GM23338 (cell line): Measurements from ENCODE around the gene EIF4EBP3. TPM values are rescaled to one million over a fixed set of nuclear protein-coding genes. Genes with fewer than 3 reads are reported as not detected.

Source experiments
- ATAC-seq: fragments of 200-7000 bp; cut with Tn5 transposase; 3 replicates; pipeline ENCODE4 v1.9.1; 2020
- DNase-seq: peaks from one replicate; pipeline ENCODE4 v3.0.0-alpha.2; 2015; ENCODE audit warnings: low spot score
- H2AFZ ChIP-seq: fragments of 200-600 bp; sonication (generic); 2 replicates; pipeline ENCODE4 v1.8.0; 2016; ENCODE audit warnings: antibody characterized with exemption, mild to moderate bottlenecking, moderate library complexity
- H3F3A ChIP-seq: fragments of 200-600 bp; sonication (generic); replicated peaks from 2 replicates; pipeline ENCODE4 v1.8.0; 2017; ENCODE audit warnings: antibody characterized with exemption, mixed run types, low read depth
- H3K27ac ChIP-seq: fragments of 200-600 bp; sonication (generic); 2 replicates; pipeline ENCODE4 v1.6.1; 2016; ENCODE audit warnings: low read depth
- H3K27me3 ChIP-seq: fragments of 200-600 bp; sonication (generic); 2 replicates; pipeline ENCODE4 v1.8.0; 2016; ENCODE audit warnings: mild to moderate bottlenecking, mixed run types, moderate library complexity; ENCODE audit not compliant: insufficient read depth
- H3K36me3 ChIP-seq: fragments of 200-600 bp; sonication (generic); 2 replicates; pipeline ENCODE4 v1.8.0; 2016; ENCODE audit warnings: mild to moderate bottlenecking; ENCODE audit not compliant: insufficient read depth
- H3K4me1 ChIP-seq: fragments of 200-600 bp; sonication (generic); 2 replicates; pipeline ENCODE4 v1.8.0; 2016; ENCODE audit warnings: mild to moderate bottlenecking, moderate library complexity; ENCODE audit not compliant: insufficient read depth
- H3K4me2 ChIP-seq: fragments of 200-600 bp; sonication (generic); 2 replicates; pipeline ENCODE4 v1.7.1; 2017; ENCODE audit warnings: mixed run types
- H3K4me3 ChIP-seq: fragments of 200-600 bp; sonication (generic); 2 replicates; pipeline ENCODE4 v1.6.1; 2016; ENCODE audit warnings: mixed run types
- H3K79me2 ChIP-seq: fragments of 200-600 bp; sonication (generic); replicated peaks from 2 replicates; pipeline ENCODE4 v1.8.0; 2017; ENCODE audit warnings: mild to moderate bottlenecking; ENCODE audit not compliant: insufficient read depth
- H3K9me2 ChIP-seq: fragments of 200-600 bp; sonication (generic); 2 replicates; pipeline ENCODE4 v1.8.0; 2017; ENCODE audit not compliant: insufficient read depth
- H4K20me1 ChIP-seq: fragments of 200-600 bp; sonication (generic); replicated peaks from 2 replicates; pipeline ENCODE4 v1.8.0; 2017; ENCODE audit warnings: mild to moderate bottlenecking; ENCODE audit not compliant: insufficient read depth
- H3K27ac Mint-ChIP-seq: 2 replicates; pipeline ENCODE4 v1.8.0; 2020; ENCODE audit warnings: inconsistent platforms, mild to moderate bottlenecking, moderate library complexity, mixed read lengths
- H3K27me3 Mint-ChIP-seq: 3 replicates; pipeline ENCODE4 v1.8.0; 2022; ENCODE audit warnings: low read depth, mild to moderate bottlenecking, moderate library complexity, mixed read lengths, inconsistent platforms; ENCODE audit not compliant: insufficient read depth, poor library complexity
- H3K36me3 Mint-ChIP-seq: 3 replicates; pipeline ENCODE4 v1.8.0; 2021; ENCODE audit warnings: low read depth, mild to moderate bottlenecking, inconsistent platforms, moderate library complexity, mixed read lengths
- H3K4me1 Mint-ChIP-seq: 3 replicates; pipeline ENCODE4 v1.8.0; 2020; ENCODE audit warnings: mild to moderate bottlenecking, inconsistent platforms, mixed read lengths
- H3K4me3 Mint-ChIP-seq: 3 replicates; pipeline ENCODE4 v1.8.0; 2021; ENCODE audit warnings: moderate library complexity, mild to moderate bottlenecking, inconsistent platforms, mixed read lengths
- H3K9me3 Mint-ChIP-seq: 3 replicates; pipeline ENCODE4 v1.8.0; 2020; ENCODE audit warnings: moderate library complexity, mild to moderate bottlenecking, inconsistent platforms, mixed read lengths
- CREB1 ChIP-seq: fragments of 250-450 bp; sonication (Bioruptor Pico); IDR thresholded peaks from 2 replicates; pipeline ENCODE4 v1.5.0; 2020; ENCODE audit warnings: low read depth, mild to moderate bottlenecking, moderate library complexity
- CTCF ChIP-seq, 2 experiments: fragments of 200-600 bp in 1 of 2; sonication (generic) in 1 of 2; conservative IDR thresholded peaks; 2 replicates each; pipeline versions ENCODE4 v1.5.1 to v1.6.1; 2016 to 2017; ENCODE audit warnings: antibody characterized with exemption in 2 of 2, low read depth in 2 of 2, mild to moderate bottlenecking in 2 of 2, moderate library complexity in 1 of 2
- ETS1 ChIP-seq: IDR thresholded peaks from 2 replicates; pipeline ENCODE4 v1.6.1; 2016; ENCODE audit warnings: antibody characterized with exemption
- EZH2 ChIP-seq: fragments of 200-600 bp; sonication (generic); IDR thresholded peaks from one replicate; pipeline ENCODE4 v1.8.0; 2017; ENCODE audit warnings: antibody characterized with exemption, mild to moderate bottlenecking, low read depth; ENCODE audit not compliant: unreplicated experiment
- EZH2phosphoT487 ChIP-seq: fragments of 200-600 bp; sonication (generic); IDR thresholded peaks from one replicate; pipeline ENCODE4 v1.8.1; 2018; ENCODE audit warnings: antibody characterized with exemption; ENCODE audit not compliant: unreplicated experiment
- JUNB ChIP-seq: IDR thresholded peaks from one replicate; pipeline ENCODE4 v1.6.1; 2016; ENCODE audit warnings: antibody characterized with exemption; ENCODE audit not compliant: unreplicated experiment
- NANOG ChIP-seq: IDR thresholded peaks from 2 replicates; pipeline ENCODE4 v1.6.1; 2016; ENCODE audit warnings: antibody characterized with exemption, borderline replicate concordance
- POLR2AphosphoS5 ChIP-seq: IDR thresholded peaks from 2 replicates; pipeline ENCODE4 v1.6.1; 2016; ENCODE audit warnings: antibody characterized with exemption, low read depth
- REST ChIP-seq: IDR thresholded peaks from one replicate; pipeline ENCODE4 v1.6.1; 2018; ENCODE audit warnings: antibody characterized with exemption; ENCODE audit not compliant: unreplicated experiment
- STAT1 ChIP-seq: IDR thresholded peaks from one replicate; pipeline ENCODE4 v1.6.1; 2016; ENCODE audit warnings: antibody characterized with exemption; ENCODE audit not compliant: unreplicated experiment
- ZNF114 ChIP-seq: fragments of 250-450 bp; sonication (Bioruptor Pico); IDR thresholded peaks from 2 replicates; pipeline ENCODE4 v1.5.0; 2020; ENCODE audit warnings: mild to moderate bottlenecking, moderate library complexity
- ZNF331 ChIP-seq: fragments of 250-450 bp; sonication (Bioruptor Pico); IDR thresholded peaks from 2 replicates; pipeline ENCODE4 v1.5.0; 2020; ENCODE audit warnings: low read depth, mild to moderate bottlenecking, moderate library complexity
- ZNF462 ChIP-seq: fragments of 250-450 bp; sonication (Bioruptor Pico); IDR thresholded peaks from 2 replicates; pipeline ENCODE4 v1.5.0; 2020; ENCODE audit warnings: mild to moderate bottlenecking, moderate library complexity
- polyA plus RNA-seq: library from polyadenylated mRNA; unstranded; fragments of >200 nt; fragmentation: Nextera tagmentation; extraction: Ambion mirVana; gene quantifications from 2 replicates; pipeline ENCODE4 v1.2.1, GENCODE V29; 2016
- total RNA-seq: library from RNA; depleted of rRNA; stranded (reverse); fragments of >200 nt; shearing (Covaris generic); gene quantifications from 2 replicates; pipeline ENCODE4 v1.2.3, GENCODE V29; 2014

Gene EIF4EBP3
- total and polyA plus RNA-seq, 2 experiments from 2014 or later, result 2.4 to 21.5 TPM

GRCh38 chr5:140509898-140510297 lies 37.6 kb upstream of the EIF4EBP3 start:
- Histone ChIP-seq H3K27ac (no peak overlapping the region), H3K79me2 (no peaks in the 10 kb centered on the region), H3F3A (no peaks in the 10 kb centered on the region), H3K9me2 (no peaks in the 10 kb centered on the region), H2AFZ (no peak overlapping the region), H3K36me3 (peaks cover 72% of the 10 kb centered on the region), H3K4me2 (no peak overlapping the region), H3K4me3 (no peak overlapping the region), H4K20me1 (peaks cover 3% of the 10 kb centered on the region; the same call in 1 of the 2 replicates), H3K4me1 (no peaks in the 10 kb centered on the region), H3K27me3 (no peaks in the 10 kb centered on the region)
- no peak for TF ChIP-seq ZNF331
- no peak for TF ChIP-seq JUNB
- no peak for TF ChIP-seq REST
- TF ChIP-seq NANOG, result no peak
- TF ChIP-seq EZH2phosphoT487, result no peak
- no peak for TF ChIP-seq ZNF462 (CRISPR knock-in tag)
- no peak for TF ChIP-seq EZH2
- TF ChIP-seq ETS1, result no peak
- TF ChIP-seq ZNF114, result no peak
- no peak for TF ChIP-seq CTCF (conservative IDR thresholded peaks at IDR 0.05; ENCODE audit: low read depth in 2 of 2)
- TF ChIP-seq CREB1 (CRISPR knock-in tag), result no peak
- TF ChIP-seq POLR2AphosphoS5, result no peak
- no peak for TF ChIP-seq STAT1
- no peak overlapping the region for H3K4me3 Mint-ChIP-seq
- no peaks in the 10 kb centered on the region for H3K9me3 Mint-ChIP-seq
- no peaks in the 10 kb centered on the region for H3K4me1 Mint-ChIP-seq
- DNase-seq, result no peak
- H3K27ac Mint-ChIP-seq, result no peak overlapping the region
- ATAC-seq, result no peak
- peaks cover 81% of the 10 kb centered on the region for H3K36me3 Mint-ChIP-seq
- H3K27me3 Mint-ChIP-seq, result no peaks in the 10 kb centered on the region
